ENCODE data around the gene MED12L. TPM values are rescaled to one million over a fixed set of nuclear protein-coding genes. Genes with fewer than 3 reads are reported as not detected.

MED12L gene
- polyA plus RNA-seq, 1 of the 3 experiments (the other 2 are of a cell fraction) = 0.03 TPM

- Histone ChIP-seq H3K27ac (ENCODE audit: low read depth in 2 of 2, low read length in 1 of 2) (no peak overlapping the region), H3K9me2 (no peaks in the 10 kb centered on the region), H3K9ac (no peak overlapping the region), H3K9me3 (no peaks in the 10 kb centered on the region), H3K27me3 (ENCODE audit: insufficient read depth) (peaks cover 63% of the 10 kb centered on the region), H3K79me2 (ENCODE audit: insufficient read depth) (no peaks in the 10 kb centered on the region), H3K4me3 (ENCODE audit: low read depth in 2 of 2, low read length in 1 of 2) (no peak overlapping the region), H3K4me2 (no peak overlapping the region), H2AFZ (ENCODE audit: low read depth) (no peak overlapping the region), H4K20me1 (ENCODE audit: insufficient read depth) (no peaks in the 10 kb centered on the region), H3K36me3 (replicated peaks in 1 of 2; ENCODE audit: control insufficient read depth in 1 of 2, insufficient read depth in 2 of 2, low read length in 1 of 2) (no peaks in the 10 kb centered on the region), H3K4me1 (ENCODE audit: control insufficient read depth in 1 of 2, insufficient read depth in 2 of 2, low read depth in 1 of 2, low read length in 1 of 2) (peaks cover 0 to 5% of the 10 kb centered on the region in 2 experiments; a peak in 1 of 4 replicates), H3F3A (replicated peaks; ENCODE audit: insufficient read depth) (no peaks in the 10 kb centered on the region)
- TF ChIP-seq GATA2 (CRISPR knock-in tag; IDR thresholded peaks at IDR 0.05) (no peak), NRF1 (IDR thresholded peaks at IDR 0.05; ENCODE audit: low read depth, low read length) (no peak), NFIC (IDR thresholded peaks at IDR 0.05; ENCODE audit: borderline replicate concordance) (no peak), FOSL2 (IDR thresholded peaks at IDR 0.05; ENCODE audit: borderline replicate concordance, low read depth) (no peak), RXRA (IDR thresholded peaks at IDR 0.05; ENCODE audit: borderline replicate concordance, low read depth) (no peak), SMC3 (IDR thresholded peaks at IDR 0.05; ENCODE audit: low read depth, low read length) (no peak), FOXJ3 (CRISPR knock-in tag; IDR thresholded peaks at IDR 0.05) (no peak), JUND (IDR thresholded peaks at IDR 0.05) (no peak), MEF2A (IDR thresholded peaks at IDR 0.05; ENCODE audit: borderline replicate concordance, low read depth) (no peak), YY1 (IDR thresholded peaks at IDR 0.05; ENCODE audit: low read depth) (no peak), TCF12 (IDR thresholded peaks at IDR 0.05) (no peak), POLR2AphosphoS5 (IDR thresholded peaks at IDR 0.05; ENCODE audit: low read depth, low read length) (no peak), GABPA (IDR thresholded peaks at IDR 0.05; ENCODE audit: low read depth) (no peak)
- no peak for DNase-seq
- WGBS (ENCODE audit: low lambda C conversion rate) = 4% methylated on average over 5 of the region's 5 CpGs
- POLR2A ChIA-PET = no interaction called here
- CTCF ChIA-PET = interaction anchor here (1.4 kb wide), 1 partner anchor 40 kb away, joined by 3 read pairs; no protein-coding TSS in a partner anchor
Observed at GRCh38 chr3:151082880-151083838, 2.3 kb upstream of the MED12L start.

DNA sequence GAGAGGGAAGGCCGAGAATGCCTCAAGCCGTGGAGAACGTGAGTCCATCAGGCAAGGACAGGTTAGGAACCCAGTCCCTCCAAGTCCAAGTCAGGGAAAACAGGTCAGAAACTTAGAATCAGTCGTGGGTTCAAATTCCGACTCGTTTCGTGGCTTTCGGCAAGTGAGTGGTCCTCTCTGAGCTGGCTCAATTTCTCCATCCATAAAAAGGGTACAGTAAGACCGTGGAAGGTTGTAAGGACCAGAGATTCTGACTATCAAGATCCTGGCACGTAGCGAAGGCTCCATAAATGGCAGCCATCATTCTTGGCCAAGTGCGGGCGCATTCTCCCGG is 604 bp upstream of the MED12L start:
- H3K27ac ChIP-seq (ENCODE audit: low read depth in 2 of 2, low read length in 1 of 2) = no peak overlapping the region
- peak overlapping the region; percentile 97 for H3K4me2 ChIP-seq
- peaks cover 0 to 5% of the 10 kb centered on the region in 2 experiments; a peak in 1 of 4 replicates for H3K4me1 ChIP-seq (ENCODE audit: control insufficient read depth in 1 of 2, insufficient read depth in 2 of 2, low read depth in 1 of 2, low read length in 1 of 2)
- POLR2A ChIA-PET = interaction anchor here (1.0 to 1.3 kb wide), 3 partner anchors 49 to 322 kb away, joined by 3 to 5 read pairs (median 3); partner anchors contain the start of gene SIAH2
- no peaks in the 10 kb centered on the region for H3K9me2 ChIP-seq
- H3K4me3 ChIP-seq (ENCODE audit: low read depth in 2 of 2, low read length in 1 of 2) = peak overlapping the region; percentile 57 to 65
- peaks cover 69% of the 10 kb centered on the region for H3K27me3 ChIP-seq (ENCODE audit: insufficient read depth)
- no peaks in the 10 kb centered on the region for H3K36me3 ChIP-seq (replicated peaks in 1 of 2; ENCODE audit: control insufficient read depth in 1 of 2, insufficient read depth in 2 of 2, low read length in 1 of 2)
- CTCF ChIA-PET = interaction anchor here (0.8 to 2.5 kb wide), 6 partner anchors 10 to 379 kb away, joined by 3 to 15 read pairs (median 5); no protein-coding TSS in a partner anchor
- H3K9ac ChIP-seq = no peak overlapping the region
- H3K79me2 ChIP-seq (ENCODE audit: insufficient read depth) = no peaks in the 10 kb centered on the region
- no peaks in the 10 kb centered on the region for H3K9me3 ChIP-seq
- DNase-seq = no peak
- 19% methylated on average over 9 of the region's 14 CpGs for WGBS (ENCODE audit: low lambda C conversion rate)
- no peaks in the 10 kb centered on the region for H3F3A ChIP-seq (replicated peaks; ENCODE audit: insufficient read depth)
- H4K20me1 ChIP-seq (ENCODE audit: insufficient read depth) = no peaks in the 10 kb centered on the region
- H2AFZ ChIP-seq (ENCODE audit: low read depth) = peak overlapping the region; percentile 84; the same call in 1 of the 2 replicates
- no peak for TF ChIP-seq MXI1 (IDR thresholded peaks at IDR 0.05; ENCODE audit: low read depth, low read length)

Data from SK-N-SH (cell line).